ENCODE results near the gene C5orf47. TPM values are rescaled to one million over a fixed set of nuclear protein-coding genes. Genes with fewer than 3 reads are reported as not detected.

Gene C5orf47
- total RNA-seq, result not detected in 2 replicates

DNA sequence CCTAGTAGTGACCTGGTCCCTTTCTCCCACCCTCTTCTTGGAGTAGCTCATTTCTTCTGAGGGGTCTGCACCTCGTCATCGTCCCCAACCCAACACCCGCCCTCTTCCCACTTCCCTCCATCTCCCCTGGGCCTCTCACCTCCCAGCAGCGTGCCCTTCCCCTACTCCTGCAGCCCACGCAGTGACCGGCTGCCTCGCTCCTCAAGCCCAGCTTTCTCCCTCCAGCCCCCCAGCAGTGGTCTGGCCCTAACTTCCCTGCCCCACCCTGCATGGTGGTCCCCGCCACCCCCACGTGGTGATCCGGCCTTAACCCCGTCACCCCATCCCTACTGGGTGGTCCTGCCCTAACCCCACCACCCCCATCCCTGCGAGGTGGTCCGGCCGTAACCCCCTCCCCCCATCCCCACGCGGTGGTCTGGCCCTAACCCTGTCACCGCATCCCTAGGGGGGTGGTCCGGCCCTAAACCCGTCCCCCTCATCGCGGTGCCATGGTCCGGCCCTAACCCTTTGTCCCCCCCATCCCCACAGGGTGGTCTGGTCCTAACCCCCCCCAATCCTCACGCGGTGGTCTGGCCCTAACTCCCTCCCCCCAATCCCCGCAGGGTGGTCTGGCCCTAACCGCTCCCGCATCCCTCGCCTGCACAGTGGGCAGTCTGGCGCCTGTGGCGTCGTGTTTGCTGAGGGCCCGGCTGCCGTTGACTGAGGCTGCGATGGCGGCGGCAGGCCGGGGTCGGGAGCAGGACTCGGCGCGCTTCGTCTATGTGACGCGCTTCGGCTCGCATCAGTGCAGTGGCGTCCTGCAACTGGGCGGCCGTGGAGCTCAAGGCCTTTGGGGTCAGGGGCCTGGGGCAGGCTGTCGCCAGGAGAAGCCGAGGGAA, at the start of gene C5orf47:
Gene C5orf47 (plus strand): TSS at position 617 of the 878 bp plus-strand sequence. CDS start 94 bp downstream, at position 711.
- DNase-seq (ENCODE audit: low read depth in 2 of 2), result no peak

- no peak for DNase-seq (ENCODE audit: low read depth in 2 of 2)
These were observed 48.7 kb upstream of the C5orf47 start for GRCh38 chr5:173940269-173940668.

- no peak for DNase-seq (ENCODE audit: low read depth in 2 of 2)
These were observed 47.9 kb upstream of the C5orf47 start for GRCh38 chr5:173941102-173941501.

GRCh38 chr5:173941758-173942401, 47.1 kb upstream of the C5orf47 start:
- peak; percentile 29 to 58 for DNase-seq (ENCODE audit: low read depth in 2 of 2)

- no peak for DNase-seq (ENCODE audit: low read depth in 2 of 2)
These were observed 44.5 kb upstream of the C5orf47 start for GRCh38 chr5:173944511-173944910.

DNA sequence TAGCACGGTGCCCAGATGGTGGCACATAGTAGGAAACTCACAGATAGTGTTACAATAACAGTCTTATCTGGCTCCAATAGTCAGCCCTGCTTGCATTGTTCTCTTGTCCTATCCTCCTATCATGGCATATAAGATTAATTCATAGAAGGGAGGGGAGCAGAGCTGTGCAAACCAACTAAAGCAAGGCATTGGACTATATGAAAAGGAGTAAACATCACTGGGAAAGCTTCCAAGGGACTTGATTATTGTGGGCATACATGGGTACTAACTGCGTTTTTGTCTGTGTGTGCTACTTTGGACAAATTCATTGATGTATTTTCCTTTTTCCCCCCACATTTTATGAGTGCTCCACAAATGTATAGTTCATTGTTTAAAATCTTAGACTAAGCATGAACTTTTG, 43.8 kb upstream of the C5orf47 start:
- DNase-seq (ENCODE audit: low read depth in 2 of 2), result no peak

- DNase-seq (ENCODE audit: low read depth in 2 of 2), result no peak
These were observed 42.6 kb upstream of the C5orf47 start for GRCh38 chr5:173946323-173946722.

- no peak for DNase-seq (ENCODE audit: low read depth in 2 of 2)
These were observed 38.1 kb upstream of the C5orf47 start for GRCh38 chr5:173950829-173951228.

GRCh38 chr5:173953528-173954090, 35.4 kb upstream of the C5orf47 start:
- DNase-seq (ENCODE audit: low read depth in 2 of 2), result no peak

- DNase-seq (ENCODE audit: low read depth in 2 of 2), result no peak
These were observed 34.1 kb upstream of the C5orf47 start for GRCh38 chr5:173954671-173955521.

DNA sequence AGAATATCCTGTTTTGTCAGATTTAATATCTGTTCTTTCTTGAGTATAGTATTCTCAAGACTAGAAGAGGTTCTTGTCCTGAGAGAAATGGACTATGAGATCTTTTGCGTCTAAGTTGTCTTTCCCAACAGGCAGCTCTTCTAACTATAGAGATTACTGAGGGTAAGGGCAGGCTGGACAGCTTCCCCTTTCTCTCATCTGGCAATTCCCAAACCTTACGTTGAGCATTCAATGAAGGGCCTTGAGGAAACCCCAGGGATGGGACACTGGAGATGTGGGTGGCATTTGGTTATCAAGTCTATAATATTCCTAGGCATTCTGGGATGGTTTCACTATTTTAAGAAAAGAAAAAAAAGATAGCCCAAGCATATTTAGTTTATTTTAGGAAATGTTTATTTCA, 28.0 kb upstream of the C5orf47 start:
- no peak for DNase-seq (ENCODE audit: low read depth in 2 of 2)

- no peak for DNase-seq (ENCODE audit: low read depth in 2 of 2)
These were observed 27.6 kb upstream of the C5orf47 start for GRCh38 chr5:173961418-173961817.

DNA sequence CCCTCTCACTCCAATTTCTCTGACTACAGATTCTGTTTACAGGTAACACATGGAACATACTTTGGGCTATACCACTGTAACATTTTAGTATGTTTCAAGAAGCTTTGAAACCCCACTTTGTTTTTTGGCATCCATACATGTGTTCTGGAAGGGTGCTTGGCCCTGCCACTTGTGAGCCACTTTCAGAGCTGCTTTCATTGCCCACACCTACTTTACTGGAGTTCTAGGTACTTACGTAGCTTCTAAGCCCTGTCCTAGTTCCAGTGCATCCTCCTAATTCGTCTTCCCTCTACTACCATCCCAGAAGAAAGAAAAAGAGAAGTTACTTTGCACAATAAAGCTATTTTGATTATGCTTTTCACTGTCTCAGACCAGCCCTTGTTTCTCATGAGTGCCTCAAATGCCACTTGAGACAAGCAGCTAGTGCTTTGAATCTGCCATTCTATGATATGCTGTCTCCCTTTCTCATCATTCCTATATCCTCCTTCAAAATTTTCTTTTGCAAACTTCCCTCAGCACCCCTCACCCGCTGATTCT, 26.5 kb upstream of the C5orf47 start:
- DNase-seq (ENCODE audit: low read depth in 2 of 2), result no peak

- peak in 1 of 2 donors; percentile 7 for DNase-seq (ENCODE audit: low read depth in 2 of 2)
These were observed 25.7 kb upstream of the C5orf47 start for GRCh38 chr5:173963182-173963838.

GRCh38 chr5:173963867-173964441, 25.0 kb upstream of the C5orf47 start:
- peak in 1 of 2 donors; percentile 18 for DNase-seq (ENCODE audit: low read depth in 2 of 2)

- DNase-seq (ENCODE audit: low read depth in 2 of 2), result no peak
These were observed 24.5 kb upstream of the C5orf47 start for GRCh38 chr5:173964506-173964905.

DNA sequence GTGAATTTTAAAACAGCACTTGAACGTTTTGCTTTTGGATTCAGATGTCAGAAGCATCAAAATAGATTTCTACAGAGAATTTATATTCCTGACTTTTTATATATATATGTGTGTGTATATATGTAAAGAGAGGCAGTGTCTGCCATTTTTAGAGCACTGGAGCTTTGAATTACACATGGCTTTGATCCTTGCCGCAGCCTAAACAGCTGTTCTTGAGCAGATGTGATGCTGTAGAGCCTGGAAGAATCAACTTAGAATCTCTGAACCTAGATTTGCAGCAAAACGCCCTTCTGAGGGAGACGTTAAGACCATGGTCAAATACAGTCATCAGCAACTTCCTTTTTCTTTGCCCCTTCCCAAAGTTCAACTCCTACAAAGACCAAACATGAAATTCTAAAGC, 21.7 kb upstream of the C5orf47 start:
- DNase-seq (ENCODE audit: low read depth in 2 of 2), result no peak

DNA sequence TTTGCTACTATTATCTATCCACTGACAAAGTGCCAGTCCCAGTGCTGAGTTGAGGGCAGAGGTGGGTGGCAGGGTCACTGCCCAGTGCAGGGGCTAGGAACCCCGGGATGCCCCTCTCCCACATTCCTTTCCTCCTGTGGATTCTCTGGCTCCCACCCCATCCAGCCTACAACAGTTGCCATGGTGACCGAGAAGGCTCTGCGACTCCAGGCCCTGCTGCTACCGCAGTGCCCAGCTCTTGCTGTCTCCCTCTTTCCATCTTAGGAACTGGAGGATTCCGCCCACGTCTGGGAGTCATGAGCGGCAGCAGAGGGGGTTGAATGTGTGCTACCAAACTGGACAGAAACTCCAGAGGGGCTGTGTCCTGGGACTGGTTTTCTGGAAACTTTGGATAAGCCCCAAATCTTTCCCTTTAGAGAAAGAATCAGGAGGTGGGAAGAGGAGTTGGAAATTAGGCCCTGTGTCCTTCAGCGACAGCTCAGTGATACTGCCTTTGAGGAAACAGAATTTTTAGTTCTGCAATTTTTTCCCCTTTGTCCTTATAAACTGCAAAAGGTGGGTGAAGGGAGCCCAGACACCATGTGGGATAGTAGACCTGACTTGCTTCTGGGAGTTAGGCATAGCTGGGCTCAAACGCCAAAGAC, 20.7 kb upstream of the C5orf47 start:
- DNase-seq (ENCODE audit: low read depth in 2 of 2), result no peak

GRCh38 chr5:173969167-173970049, 19.6 kb upstream of the C5orf47 start:
- no peak for DNase-seq (ENCODE audit: low read depth in 2 of 2)
